Subcutaneous adipose tissue (tissue), 4 donors: Measurements from ENCODE around the gene DPP9. TPM values are rescaled to one million over a fixed set of nuclear protein-coding genes. Genes with fewer than 3 reads are reported as not detected.

ENCODE experiments used
- CTCF ChIP-seq: fragments of 450-650 bp; IDR thresholded peaks from one replicate; pipeline ENCODE4 v1.5.1; 2016; ENCODE audit warnings: low read depth, mild to moderate bottlenecking, control low read depth, antibody characterized with exemption, moderate library complexity
- total RNA-seq, 4 donors: library from RNA; depleted of rRNA; stranded (reverse); fragments of >200 nt; gene quantifications; one replicate each; pipeline ENCODE4 v1.1.0, GENCODE V29; 2016

The DPP9 gene
- total RNA-seq, 4 donors from 2014 or later: 31.1 to 109 (median 48.6) TPM

- no peak for TF ChIP-seq CTCF
Measured at GRCh38 chr19:4711211-4711610, 12.4 kb downstream of the DPP9 start.

GRCh38 chr19:4710281-4710600 is 13.4 kb downstream of the DPP9 start:
- no peak for TF ChIP-seq CTCF

GRCh38 chr19:4709440-4710280 is 14.0 kb downstream of the DPP9 start:
- TF ChIP-seq CTCF: no peak

- no peak for TF ChIP-seq CTCF
Measured at GRCh38 chr19:4707956-4708650, 15.5 kb downstream of the DPP9 start.

GRCh38 chr19:4707322-4707721 is 16.3 kb downstream of the DPP9 start:
- no peak for TF ChIP-seq CTCF

- TF ChIP-seq CTCF: no peak
Measured at GRCh38 chr19:4705413-4706131, 18.1 kb downstream of the DPP9 start.

GRCh38 chr19:4704317-4704673 is 19.3 kb downstream of the DPP9 start:
- TF ChIP-seq CTCF: no peak
